Thoracic aorta (tissue), 2 donors: ENCODE results near the gene FUT6. TPM values are rescaled to one million over a fixed set of nuclear protein-coding genes. Genes with fewer than 3 reads are reported as not detected.
A peak's percentile ranks its signal among the peaks of the same experiment; 100 is the strongest.

ENCODE experiments used
- ATAC-seq: fragments of 150-250 bp; one replicate; pipeline ENCODE4 v1.8.0; 2017; ENCODE audit warnings: low read depth; ENCODE audit not compliant: insufficient number of reproducible peaks, low FRiP score
- DNase-seq: peaks from one replicate; pipeline ENCODE4 v3.0.0-alpha.2; 2020; ENCODE audit warnings: low spot score
- H3K27ac ChIP-seq, 2 donors: fragments of 200-600 bp; sonication (generic); 1 replicate in 1 of 2; 2 replicates in 1 of 2; pipeline ENCODE4 v1.5.1; 2016; ENCODE audit warnings: mild to moderate bottlenecking in 2 of 2, moderate library complexity in 2 of 2
- H3K27me3 ChIP-seq: fragments of 200-600 bp; sonication (generic); replicated peaks from 2 replicates; pipeline ENCODE4 v1.6.0; 2016; ENCODE audit warnings: mild to moderate bottlenecking; ENCODE audit not compliant: insufficient read depth
- H3K36me3 ChIP-seq: fragments of 200-600 bp; sonication (generic); one replicate; pipeline ENCODE4 v1.5.1; 2016
- H3K4me1 ChIP-seq, 2 donors: fragments of 200-600 bp; sonication (generic); 1 replicate in 1 of 2; 2 replicates in 1 of 2; pipeline versions ENCODE4 v1.5.1 to v1.6.0; 2016; ENCODE audit warnings: low read depth in 2 of 2, mild to moderate bottlenecking in 1 of 2; ENCODE audit not compliant: control insufficient read depth in 1 of 2
- H3K4me3 ChIP-seq: fragments of 200-600 bp; sonication (generic); 2 replicates; pipeline ENCODE4 v1.5.1; 2016; ENCODE audit warnings: mild to moderate bottlenecking
- H3K9me3 ChIP-seq: fragments of 200-600 bp; sonication (generic); 2 replicates; pipeline ENCODE4 v1.5.1; 2016
- CTCF ChIP-seq: fragments of 200-600 bp; sonication (generic); IDR thresholded peaks from one replicate; pipeline ENCODE4 v1.5.1; 2019; ENCODE audit warnings: antibody characterized with exemption
- total RNA-seq, 2 donors: library from RNA; depleted of rRNA; stranded (reverse); fragments of >200 nt; gene quantifications; one replicate each; pipeline versions ENCODE4 v1.1.0 to v1.2.3, GENCODE V29; 2016

The FUT6 gene
- total RNA-seq, 2 donors from 2014 or later: not detected

- Histone ChIP-seq H3K4me3 (peak overlapping the region; percentile 61), H3K9me3 (no peaks in the 10 kb centered on the region), H3K27me3 (peaks cover 16% of the 10 kb centered on the region), H3K36me3 (no peaks in the 10 kb centered on the region), H3K27ac (peak overlapping the region in 1 of 2 donors; percentile 34), H3K4me1 (peaks cover 4 to 7% of the 10 kb centered on the region in 2 donors)
- DNase-seq (no peak), ATAC-seq (no peak)
- peak; percentile 68 for TF ChIP-seq CTCF
Measured at GRCh38 chr19:5803752-5804515, 35.6 kb downstream of the FUT6 start.

- Histone ChIP-seq H3K27me3 (peaks cover 16% of the 10 kb centered on the region), H3K4me1 (peaks cover 4 to 7% of the 10 kb centered on the region in 2 donors), H3K36me3 (no peaks in the 10 kb centered on the region), H3K9me3 (no peaks in the 10 kb centered on the region), H3K4me3 (peak overlapping the region; percentile 61), H3K27ac (no peak overlapping the region)
- TF ChIP-seq CTCF: no peak
- ATAC-seq (no peak), DNase-seq (no peak)
Measured at GRCh38 chr19:5803441-5803751, 36.1 kb downstream of the FUT6 start.

- Histone ChIP-seq H3K36me3 (no peaks in the 10 kb centered on the region), H3K27me3 (peaks cover 16% of the 10 kb centered on the region), H3K9me3 (no peaks in the 10 kb centered on the region), H3K4me1 (peaks cover 4 to 7% of the 10 kb centered on the region in 2 donors), H3K4me3 (no peak overlapping the region), H3K27ac (no peak overlapping the region)
- no peak for TF ChIP-seq CTCF
- DNase-seq: no peak
- ATAC-seq: no peak
Measured at GRCh38 chr19:5801796-5802619, 37.5 kb downstream of the FUT6 start.

GRCh38 chr19:5800361-5801270 lies 38.9 kb downstream of the FUT6 start:
- Histone ChIP-seq H3K27ac (no peak overlapping the region), H3K4me1 (peaks cover 4 to 7% of the 10 kb centered on the region in 2 donors), H3K27me3 (peaks cover 13% of the 10 kb centered on the region), H3K4me3 (no peak overlapping the region), H3K9me3 (no peaks in the 10 kb centered on the region), H3K36me3 (no peaks in the 10 kb centered on the region)
- no peak for TF ChIP-seq CTCF
- DNase-seq: no peak
- no peak for ATAC-seq
